Caco-2 (cell line): ENCODE results near the gene TNFRSF13B. TPM values are rescaled to one million over a fixed set of nuclear protein-coding genes. Genes with fewer than 3 reads are reported as not detected.

Experiments used
- BruUV-seq: library from RNA; stranded (reverse); fragments of 400-500 nt; replicated peaks from 2 replicates; lab custom pipeline; 2021; lab: Mats Ljungman, UMichigan
- CTCF ChIA-PET: fragments of 300-600 bp; sonication (Branson Sonifier 250); formaldehyde crosslinking; loops from one replicate; lab custom pipeline; 2022; ENCODE audit warnings: antibody characterized with exemption; lab: Charles Lee
- POLR2A ChIA-PET: fragments of 300-600 bp; sonication (Branson Sonifier 250); formaldehyde crosslinking; loops from one replicate; lab custom pipeline; 2022; ENCODE audit warnings: antibody characterized with exemption; lab: Charles Lee
- DNase-seq, 2 experiments: peaks; one replicate each; pipeline versions ENCODE4 v3.0.0 to v3.0.0-alpha.2; 2020 to 2022
- H3K27me3 ChIP-seq: replicated peaks from 2 replicates; pipeline ENCODE4 v1.6.0; 2011; ENCODE audit warnings: low read length; ENCODE audit not compliant: control insufficient read depth, insufficient read depth
- H3K36me3 ChIP-seq: 2 replicates; pipeline ENCODE4 v1.5.1; 2011; ENCODE audit warnings: low read length; ENCODE audit not compliant: control insufficient read depth, insufficient read depth
- H3K4me1 ChIP-seq: fragments of 250-450 bp; sonication (Bioruptor Pico); 2 replicates; pipeline ENCODE4 v1.5.1; 2020; ENCODE audit warnings: mild to moderate bottlenecking
- H3K4me3 ChIP-seq: 2 replicates; pipeline ENCODE4 v1.5.1; 2011; ENCODE audit warnings: low read depth, mild to moderate bottlenecking, control low read depth, low read length
- H3K9me3 ChIP-seq: fragments of 250-450 bp; sonication (Bioruptor Pico); 2 replicates; pipeline ENCODE4 v1.5.1; 2020; ENCODE audit warnings: mild to moderate bottlenecking, moderate library complexity
- H3K27ac Mint-ChIP-seq: one replicate; pipeline ENCODE4 v1.8.0; 2022; ENCODE audit warnings: mixed read lengths; ENCODE audit not compliant: unreplicated experiment
- H3K27me3 Mint-ChIP-seq: one replicate; pipeline ENCODE4 v1.8.0; 2022; ENCODE audit warnings: mixed read lengths; ENCODE audit not compliant: insufficient read depth, unreplicated experiment
- H3K36me3 Mint-ChIP-seq: one replicate; pipeline ENCODE4 v1.8.0; 2022; ENCODE audit warnings: mild to moderate bottlenecking, mixed read lengths; ENCODE audit not compliant: insufficient read depth, unreplicated experiment
- H3K4me1 Mint-ChIP-seq: one replicate; pipeline ENCODE4 v1.8.0; 2022; ENCODE audit warnings: low read depth, mixed read lengths; ENCODE audit not compliant: unreplicated experiment
- H3K4me3 Mint-ChIP-seq: one replicate; pipeline ENCODE4 v1.8.0; 2022; ENCODE audit warnings: mild to moderate bottlenecking, moderate library complexity, mixed read lengths; ENCODE audit not compliant: unreplicated experiment
- H3K9me3 Mint-ChIP-seq: one replicate; pipeline ENCODE4 v1.8.0; 2022; ENCODE audit warnings: mixed read lengths; ENCODE audit not compliant: unreplicated experiment
- CTCF ChIP-seq, 2 experiments: fragments of 200-600 bp in 1 of 2; IDR thresholded peaks; 1 replicate in 1 of 2; 2 replicates in 1 of 2; pipeline versions ENCODE4 v1.5.1 to v1.8.0; 2011 to 2022; ENCODE audit warnings: antibody characterized with exemption in 1 of 2, control low read depth in 1 of 2, inconsistent platforms in 1 of 2, low read depth in 1 of 2, low read length in 1 of 2, mild to moderate bottlenecking in 1 of 2, moderate library complexity in 1 of 2; ENCODE audit not compliant: insufficient read depth in 1 of 2, severe bottlenecking in 1 of 2, unreplicated experiment in 1 of 2
- intact Hi-C: fragments of 100-400 bp; cut with micrococcal nuclease; formaldehyde crosslinking; loops from one replicate; pipeline ENCODE4 v1.10.0; 2022; ENCODE audit not compliant: unreplicated experiment
- total RNA-seq: library from RNA; stranded (reverse); gene quantifications from 2 replicates; pipeline ENCODE4 v1.2.3, GENCODE V29; 2022

TNFRSF13B gene
- total RNA-seq, 1 experiment from 2014 or later = not detected

- no TSS peak for BruUV-seq
- Histone ChIP-seq H3K9me3 (no peaks in the 10 kb centered on the region), H3K36me3 (no peaks in the 10 kb centered on the region), H3K27me3 (no peaks in the 10 kb centered on the region; the same call in 1 of the 2 replicates), H3K4me3 (no peak overlapping the region), H3K4me1 (no peaks in the 10 kb centered on the region)
- no peak for DNase-seq
- TF ChIP-seq CTCF (IDR thresholded peaks at IDR 0.05; ENCODE audit: insufficient read depth in 1 of 2, low read depth in 1 of 2, low read length in 1 of 2, severe bottlenecking in 1 of 2, unreplicated experiment in 1 of 2) = no peak
- ChIA-PET POLR2A (no interaction called here), CTCF (no interaction called here)
- Mint-ChIP-seq H3K4me1 (no peaks in the 10 kb centered on the region), H3K27ac (no peak overlapping the region), H3K9me3 (no peaks in the 10 kb centered on the region), H3K27me3 (peaks cover 7% of the 10 kb centered on the region), H3K36me3 (no peaks in the 10 kb centered on the region), H3K4me3 (no peak overlapping the region)
- intact Hi-C loops = no loop called here
These were observed 30.6 kb downstream of the TNFRSF13B start for GRCh38 chr17:16941072-16942036.

- peaks cover 7% of the 10 kb centered on the region for H3K27me3 Mint-ChIP-seq
- intact Hi-C loops = no loop called here
- no TSS peak for BruUV-seq
- CTCF ChIA-PET = no interaction called here
- H3K4me1 Mint-ChIP-seq = no peaks in the 10 kb centered on the region
- Histone ChIP-seq H3K4me1 (no peaks in the 10 kb centered on the region), H3K27me3 (no peaks in the 10 kb centered on the region; the same call in 1 of the 2 replicates), H3K36me3 (no peaks in the 10 kb centered on the region), H3K4me3 (no peak overlapping the region), H3K9me3 (no peaks in the 10 kb centered on the region)
- no peak for TF ChIP-seq CTCF (IDR thresholded peaks at IDR 0.05; ENCODE audit: insufficient read depth in 1 of 2, low read depth in 1 of 2, low read length in 1 of 2, severe bottlenecking in 1 of 2, unreplicated experiment in 1 of 2)
- no peaks in the 10 kb centered on the region for H3K36me3 Mint-ChIP-seq
- POLR2A ChIA-PET = no interaction called here
- no peak overlapping the region for H3K4me3 Mint-ChIP-seq
- H3K9me3 Mint-ChIP-seq = no peaks in the 10 kb centered on the region
- H3K27ac Mint-ChIP-seq = no peak overlapping the region
- DNase-seq = peak in 1 of 2 experiments; percentile 28
These were observed 31.6 kb downstream of the TNFRSF13B start for GRCh38 chr17:16940116-16940881.

- Mint-ChIP-seq H3K4me3 (no peak overlapping the region), H3K4me1 (no peaks in the 10 kb centered on the region), H3K27me3 (peaks cover 7% of the 10 kb centered on the region), H3K27ac (no peak overlapping the region), H3K9me3 (no peaks in the 10 kb centered on the region), H3K36me3 (no peaks in the 10 kb centered on the region)
- no peaks in the 10 kb centered on the region for H3K36me3 ChIP-seq
- no peaks in the 10 kb centered on the region for H3K4me1 ChIP-seq
- ChIA-PET POLR2A (no interaction called here), CTCF (no interaction called here)
- no peaks in the 10 kb centered on the region; the same call in 1 of the 2 replicates for H3K27me3 ChIP-seq
- DNase-seq = no peak
- no TSS peak for BruUV-seq
- TF ChIP-seq CTCF (IDR thresholded peaks at IDR 0.05; ENCODE audit: insufficient read depth in 1 of 2, low read depth in 1 of 2, low read length in 1 of 2, severe bottlenecking in 1 of 2, unreplicated experiment in 1 of 2) = no peak
- intact Hi-C loops = no loop called here
- no peaks in the 10 kb centered on the region for H3K9me3 ChIP-seq
- H3K4me3 ChIP-seq = no peak overlapping the region
These were observed 32.3 kb downstream of the TNFRSF13B start for GRCh38 chr17:16939606-16940115.
